AG04450 (cell line): ENCODE results near the gene PDZD2. TPM values are rescaled to one million over a fixed set of nuclear protein-coding genes. Genes with fewer than 3 reads are reported as not detected.

Source experiments
- CTCF ChIA-PET: fragments of 300-600, 350-600 bp; formaldehyde crosslinking; extraction: SDS; loops from one replicate; lab custom pipeline; 2022; ENCODE audit warnings: antibody characterized with exemption, inconsistent platforms; lab: Charles Lee
- POLR2A ChIA-PET: fragments of 350-600 bp; formaldehyde crosslinking; extraction: SDS; loops from one replicate; lab custom pipeline; 2021; ENCODE audit warnings: antibody characterized with exemption, inconsistent platforms; lab: Yijun Ruan, JAX
- DNase-seq: peaks from one replicate; pipeline ENCODE4 v3.0.0-alpha.2; 2011; ENCODE audit warnings: low read depth, low spot score
- H3K27ac ChIP-seq: one replicate; pipeline ENCODE4 v1.5.1; 2012; ENCODE audit warnings: low read depth, low read length, control low read depth
- H3K27me3 ChIP-seq: one replicate; pipeline ENCODE4 v1.6.0; 2012; ENCODE audit warnings: low read length; ENCODE audit not compliant: control insufficient read depth, insufficient read depth
- H3K4me3 ChIP-seq: 2 replicates; pipeline ENCODE4 v1.5.1; 2011; ENCODE audit warnings: mild to moderate bottlenecking, low read depth, low read length, control low read depth
- H3K9me3 ChIP-seq: 2 replicates; pipeline ENCODE4 v1.5.1; 2012; ENCODE audit warnings: low read length; ENCODE audit not compliant: control insufficient read depth, insufficient read depth
- CTCF ChIP-seq: IDR thresholded peaks from 2 replicates; pipeline ENCODE4 v1.5.1; 2011; ENCODE audit warnings: low read depth, low read length, control low read depth, inconsistent platforms
- polyA plus RNA-seq: library from polyadenylated mRNA; depleted of rRNA; stranded (reverse); fragments of >200 nt; gene quantifications from 2 replicates; pipeline ENCODE4 v1.2.3, GENCODE V29; 2011

PDZD2 gene
- polyA plus RNA-seq, 1 experiment, result 0.40 TPM

- DNase-seq, result no peak
- no peak overlapping the region for H3K27ac ChIP-seq
- no peak for TF ChIP-seq CTCF
- peaks cover 15% of the 10 kb centered on the region for H3K27me3 ChIP-seq
- ChIA-PET CTCF (interaction anchor here (1.2 kb wide), 1 partner anchor 14 kb away, joined by 10 read pairs; no protein-coding TSS in a partner anchor), POLR2A (no interaction called here)
- H3K9me3 ChIP-seq, result peaks cover 17% of the 10 kb centered on the region
- no peak overlapping the region for H3K4me3 ChIP-seq
These were observed 405.5 kb downstream of the PDZD2 start for GRCh38 chr5:32044434-32044833.

- H3K9me3 ChIP-seq, result peaks cover 12% of the 10 kb centered on the region
- ChIA-PET CTCF (interaction anchor here (1.2 kb wide), 1 partner anchor 13 kb away, joined by 10 read pairs; no protein-coding TSS in a partner anchor), POLR2A (interaction anchor here (0.6 kb wide), 1 partner anchor 57 kb away, joined by 5 read pairs; no protein-coding TSS in a partner anchor)
- no peak for TF ChIP-seq CTCF
- no peak overlapping the region for H3K27ac ChIP-seq
- no peak for DNase-seq
- H3K27me3 ChIP-seq, result peaks cover 16% of the 10 kb centered on the region
- no peak overlapping the region for H3K4me3 ChIP-seq
These were observed 406.0 kb downstream of the PDZD2 start for GRCh38 chr5:32044939-32045338.

- POLR2A ChIA-PET, result no interaction called here
These were observed 408.1 kb downstream of the PDZD2 start for GRCh38 chr5:32047056-32047455.

GRCh38 chr5:32051796-32052195 lies 412.9 kb downstream of the PDZD2 start:
- no peak for TF ChIP-seq CTCF
- no peak for DNase-seq
- ChIA-PET CTCF (no interaction called here), POLR2A (no interaction called here)
- Histone ChIP-seq H3K27me3 (peaks cover 41% of the 10 kb centered on the region), H3K9me3 (no peaks in the 10 kb centered on the region), H3K27ac (no peak overlapping the region), H3K4me3 (no peak overlapping the region)

More at GRCh38 chr5:32047056-32047455, 408.1 kb downstream of the PDZD2 start:
- H3K4me3 ChIP-seq, result no peak overlapping the region
- TF ChIP-seq CTCF, result no peak
- DNase-seq, result no peak
- no peaks in the 10 kb centered on the region for H3K9me3 ChIP-seq
- no peak overlapping the region for H3K27ac ChIP-seq
- peaks cover 25% of the 10 kb centered on the region for H3K27me3 ChIP-seq
- CTCF ChIA-PET, result interaction anchor here (0.7 kb wide), 1 partner anchor 421 kb away, joined by 3 read pairs; no protein-coding TSS in a partner anchor

GRCh38 chr5:32055891-32056866 lies 417.2 kb downstream of the PDZD2 start:
- Histone ChIP-seq H3K4me3 (no peak overlapping the region), H3K27me3 (peaks cover 22% of the 10 kb centered on the region), H3K9me3 (no peaks in the 10 kb centered on the region), H3K27ac (no peak overlapping the region)
- ChIA-PET POLR2A (no interaction called here), CTCF (interaction anchor here (0.8 to 1.8 kb wide), 3 partner anchors 21 to 37 kb away, joined by 3 to 4 read pairs (median 4); no protein-coding TSS in a partner anchor)
- no peak for TF ChIP-seq CTCF
- no peak for DNase-seq
